Measurements from ENCODE around the gene SFTPB. TPM values are rescaled to one million over a fixed set of nuclear protein-coding genes. Genes with fewer than 3 reads are reported as not detected.
"Not testable (repeated sequence)": the region's sequence is repeated elsewhere in the genome, so short reads cannot be mapped to it uniquely, and the experiment has no call there.

The SFTPB gene
- total RNA-seq: not detected

DNA sequence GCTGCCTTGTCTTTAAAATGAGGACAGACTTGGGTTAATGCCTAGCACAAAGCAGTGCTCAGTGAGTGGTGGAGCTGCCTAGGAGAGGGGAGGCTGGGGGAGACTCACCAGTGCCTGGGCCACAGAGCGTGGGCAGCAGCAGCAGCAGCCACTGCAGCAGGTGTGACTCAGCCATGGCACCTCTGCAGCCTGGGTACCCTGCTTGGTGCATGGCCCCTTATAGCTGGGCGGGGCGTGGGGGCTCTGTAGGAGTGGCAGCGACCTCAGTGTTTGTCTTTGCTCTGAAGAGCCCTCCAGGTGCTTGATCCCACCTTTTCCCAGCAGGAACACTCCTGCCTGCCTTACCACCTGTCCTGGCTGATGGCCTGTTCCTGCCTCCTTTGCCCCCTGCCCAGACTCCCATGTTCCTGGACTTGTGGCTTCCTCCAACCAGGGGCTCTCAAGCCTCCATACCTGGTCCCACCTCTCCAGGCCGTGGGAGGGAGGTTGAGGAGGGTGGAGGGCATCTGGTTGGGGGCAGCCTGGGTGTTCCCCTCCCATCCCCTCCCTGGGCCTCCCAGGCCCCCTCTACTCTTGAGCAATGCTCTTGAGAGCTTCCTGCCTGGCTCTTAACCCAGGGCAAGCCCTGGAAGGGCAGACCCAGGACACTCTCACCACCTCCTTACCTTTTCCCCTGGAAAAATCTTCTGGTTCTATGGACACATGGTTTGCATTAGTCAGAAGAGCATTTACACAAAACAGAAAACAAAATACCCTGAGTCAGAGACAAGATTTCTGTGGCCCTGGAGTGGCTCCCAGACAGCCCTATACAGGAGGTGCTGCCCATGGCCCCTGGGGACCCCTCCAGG, at the start of gene SFTPB:
SFTPB (minus strand) TSS at position 191 of the 848 bp plus-strand sequence; CDS start at position 175, 16 bp downstream.
- TF ChIP-seq, protein P1, sequence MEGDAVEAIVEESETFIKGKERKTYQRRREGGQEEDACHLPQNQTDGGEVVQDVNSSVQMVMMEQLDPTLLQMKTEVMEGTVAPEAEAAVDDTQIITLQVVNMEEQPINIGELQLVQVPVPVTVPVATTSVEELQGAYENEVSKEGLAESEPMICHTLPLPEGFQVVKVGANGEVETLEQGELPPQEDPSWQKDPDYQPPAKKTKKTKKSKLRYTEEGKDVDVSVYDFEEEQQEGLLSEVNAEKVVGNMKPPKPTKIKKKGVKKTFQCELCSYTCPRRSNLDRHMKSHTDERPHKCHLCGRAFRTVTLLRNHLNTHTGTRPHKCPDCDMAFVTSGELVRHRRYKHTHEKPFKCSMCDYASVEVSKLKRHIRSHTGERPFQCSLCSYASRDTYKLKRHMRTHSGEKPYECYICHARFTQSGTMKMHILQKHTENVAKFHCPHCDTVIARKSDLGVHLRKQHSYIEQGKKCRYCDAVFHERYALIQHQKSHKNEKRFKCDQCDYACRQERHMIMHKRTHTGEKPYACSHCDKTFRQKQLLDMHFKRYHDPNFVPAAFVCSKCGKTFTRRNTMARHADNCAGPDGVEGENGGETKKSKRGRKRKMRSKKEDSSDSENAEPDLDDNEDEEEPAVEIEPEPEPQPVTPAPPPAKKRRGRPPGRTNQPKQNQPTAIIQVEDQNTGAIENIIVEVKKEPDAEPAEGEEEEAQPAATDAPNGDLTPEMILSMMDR (IDR thresholded peaks at IDR 0.05): no peak
- TF ChIP-seq POLR2A (IDR thresholded peaks at IDR 0.05): no peak
- WGBS, 2 donors: 77 to 87% methylated on average over 5 of the region's 5 CpGs
- peak in 1 of 2 donors; percentile 72 for DNase-seq (ENCODE audit: low spot score in 2 of 2)
- intact Hi-C loops (cut with DNase I; ENCODE audit: low total_unique reads): no loop called here
- H3K4me3 ChIP-seq (ENCODE audit: low read depth, poor library complexity, severe bottlenecking): no peak within 1 kb of the TSS

DNA sequence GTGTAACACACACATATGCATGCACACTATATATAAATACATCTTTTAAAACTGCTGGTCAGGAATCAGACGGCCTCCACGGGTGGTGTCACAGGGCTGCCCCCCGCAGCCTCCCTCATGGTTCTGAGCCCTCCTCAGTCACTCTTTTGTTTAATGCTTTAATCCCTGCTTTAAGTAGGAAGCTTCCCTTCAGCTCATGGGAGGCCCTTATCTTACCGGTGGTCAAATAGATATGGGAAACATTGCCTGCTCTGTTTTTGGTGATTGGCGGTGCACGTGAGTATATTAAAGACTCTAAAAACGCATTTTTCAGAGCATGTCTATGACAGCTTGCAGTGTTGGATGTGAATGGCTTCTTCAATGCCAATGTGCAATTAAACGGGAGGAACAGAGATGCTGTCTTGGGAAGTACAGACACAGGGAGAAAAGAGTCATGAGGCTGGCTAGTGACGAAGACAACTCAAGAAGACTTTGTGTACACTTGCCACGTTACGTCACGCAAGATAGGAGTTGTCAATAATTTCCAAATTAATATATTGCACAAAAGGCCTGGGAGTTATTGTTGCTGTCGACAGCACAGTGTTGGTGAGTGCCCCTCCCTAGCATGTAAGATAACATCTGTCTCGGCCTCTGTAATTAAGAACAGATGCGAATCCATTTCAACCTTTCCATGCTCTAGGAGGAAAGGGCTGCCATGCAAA, 49.5 kb upstream of the SFTPB start:
- TF ChIP-seq, protein P1 (IDR thresholded peaks at IDR 0.05): no peak
- no peak for TF ChIP-seq POLR2A (IDR thresholded peaks at IDR 0.05)
- peak; percentile 80 to 83 for DNase-seq (ENCODE audit: low spot score in 2 of 2)
- no peak overlapping the region for H3K4me3 ChIP-seq (ENCODE audit: low read depth, poor library complexity, severe bottlenecking)
- intact Hi-C loops (cut with DNase I; ENCODE audit: low total_unique reads): no loop called here
- 50 to 60% methylated on average over 15 of the region's 15 CpGs for WGBS, 2 donors

DNA sequence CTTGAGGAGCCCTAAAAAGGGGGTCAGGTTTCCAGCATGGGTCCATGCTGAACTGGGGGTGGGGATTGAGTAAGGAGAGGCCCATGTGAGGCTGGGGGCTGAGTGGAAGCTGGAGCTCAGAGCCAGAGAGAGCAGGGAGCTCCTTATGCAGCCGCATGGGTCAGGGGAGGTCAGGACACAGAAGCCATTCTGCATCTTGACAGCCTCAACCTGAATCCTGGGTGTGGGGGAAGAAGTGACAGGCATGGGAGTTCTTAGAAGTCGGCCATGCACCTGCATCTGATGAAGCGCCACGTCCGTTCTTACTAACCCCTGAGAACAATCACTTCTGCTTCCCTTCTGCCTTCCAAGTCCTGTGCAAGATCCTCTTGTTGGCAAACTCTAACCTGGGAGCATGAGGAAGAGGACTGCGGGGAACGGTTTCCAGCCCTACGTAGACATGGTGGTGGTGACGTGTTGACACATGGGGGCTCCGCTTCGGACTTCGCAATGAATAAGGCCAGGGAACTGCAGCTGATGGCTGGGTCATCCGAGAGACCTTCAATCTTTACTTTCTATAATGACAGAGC, 48.4 kb upstream of the SFTPB start:
- intact Hi-C loops (cut with DNase I; ENCODE audit: low total_unique reads): no loop called here
- peak in 1 of 2 donors; percentile 81 for DNase-seq (ENCODE audit: low spot score in 2 of 2)
- no peak overlapping the region for H3K4me3 ChIP-seq (ENCODE audit: low read depth, poor library complexity, severe bottlenecking)
- WGBS, 2 donors: 78 to 88% methylated on average over 13 of the region's 13 CpGs
- no peak for TF ChIP-seq POLR2A (IDR thresholded peaks at IDR 0.05)
- TF ChIP-seq, protein P1 (IDR thresholded peaks at IDR 0.05): no peak

DNA sequence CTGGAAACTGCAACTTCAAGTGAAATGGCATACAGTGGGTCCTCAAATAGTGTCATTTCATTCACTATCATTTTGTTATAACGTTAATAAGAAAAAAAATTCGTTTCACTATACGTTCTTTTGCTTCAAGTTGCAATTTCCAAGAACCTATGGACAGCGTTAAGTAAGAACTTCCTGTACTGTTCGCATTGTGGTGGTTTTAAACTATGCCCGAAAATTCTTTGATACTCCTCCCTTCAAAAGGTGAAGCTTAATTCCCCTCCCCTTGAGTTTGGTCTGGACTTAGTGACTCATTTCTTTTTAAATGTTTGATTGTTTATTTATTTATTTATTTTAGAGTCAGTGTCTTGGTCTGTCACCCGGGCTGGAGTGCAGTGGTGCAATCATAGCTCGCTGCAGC, 46.8 kb upstream of the SFTPB start:
- 88% methylated on average over 8 of the region's 8 CpGs for WGBS, 2 donors
- no peak overlapping the region for H3K4me3 ChIP-seq (ENCODE audit: low read depth, poor library complexity, severe bottlenecking)
- intact Hi-C loops (cut with DNase I; ENCODE audit: low total_unique reads): no loop called here
- TF ChIP-seq POLR2A (IDR thresholded peaks at IDR 0.05): no peak
- TF ChIP-seq, protein P1 (IDR thresholded peaks at IDR 0.05): no peak
- peak in 1 of 2 donors; percentile 31 for DNase-seq (ENCODE audit: low spot score in 2 of 2)

DNA sequence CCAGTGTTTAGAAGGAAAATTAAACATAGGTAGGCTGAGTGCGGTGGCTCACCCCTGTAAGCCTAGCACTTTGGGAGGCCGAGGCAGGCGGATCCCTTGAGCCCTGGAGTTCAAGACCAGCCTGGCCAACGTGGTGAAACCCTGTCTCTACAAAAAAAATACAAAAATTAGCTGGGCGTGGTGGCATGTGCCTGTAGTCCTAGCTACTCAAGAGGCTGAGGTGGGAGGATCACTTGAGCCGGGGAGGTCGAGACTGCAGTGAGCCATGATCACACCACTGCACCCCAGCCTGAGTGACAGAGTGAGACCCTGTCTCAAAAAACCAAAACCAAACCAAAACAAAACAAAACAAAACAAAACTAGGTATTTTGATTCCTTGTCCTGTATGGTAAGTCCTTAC, 46.4 kb upstream of the SFTPB start:
- 90 to 92% methylated on average over 7 of the region's 7 CpGs for WGBS, 2 donors
- DNase-seq (ENCODE audit: low spot score in 2 of 2): peak in 1 of 2 donors; percentile 68
- intact Hi-C loops (cut with DNase I; ENCODE audit: low total_unique reads): not testable (repeated sequence)

DNA sequence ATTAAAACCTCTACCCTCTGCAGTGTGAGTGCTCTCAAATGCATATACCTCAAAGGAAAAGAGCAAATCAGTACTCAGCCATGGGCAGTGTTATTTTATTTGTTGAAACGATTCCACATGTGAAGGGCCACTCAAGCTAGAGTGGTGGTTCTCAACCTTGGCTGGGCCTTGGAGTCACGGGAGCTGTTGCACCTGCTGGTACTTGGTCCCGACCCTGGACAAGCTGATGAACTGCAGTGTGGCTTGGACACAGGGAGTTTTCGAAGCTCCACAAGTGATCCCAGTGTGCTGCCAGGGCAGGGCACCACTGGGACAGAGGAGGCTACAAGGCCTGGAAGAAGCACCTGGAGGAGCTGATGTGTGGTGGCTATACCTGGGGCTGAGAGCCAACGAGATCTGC, 45.8 kb upstream of the SFTPB start:
- no peak overlapping the region for H3K4me3 ChIP-seq (ENCODE audit: low read depth, poor library complexity, severe bottlenecking)
- WGBS, 2 donors: 83 to 96% methylated on average over 5 of the region's 5 CpGs
- intact Hi-C loops (cut with DNase I; ENCODE audit: low total_unique reads): no loop called here
- TF ChIP-seq POLR2A (IDR thresholded peaks at IDR 0.05): no peak
- TF ChIP-seq, protein P1 (IDR thresholded peaks at IDR 0.05): no peak
- DNase-seq (ENCODE audit: low spot score in 2 of 2): no peak

More for the DNA sequence above, 46.4 kb upstream of the SFTPB start:
- not testable (repeated sequence) for H3K4me3 ChIP-seq (ENCODE audit: low read depth, poor library complexity, severe bottlenecking)
